Psoas muscle (tissue), 8 donors: Measurements from ENCODE around the gene GJB5. TPM values are rescaled to one million over a fixed set of nuclear protein-coding genes. Genes with fewer than 3 reads are reported as not detected.
"Not testable (repeated sequence)": the region's sequence is repeated elsewhere in the genome, so short reads cannot be mapped to it uniquely, and the experiment has no call there.

Source experiments
- ATAC-seq, 4 donors: fragments of 200-7000 bp; cut with Tn5 transposase; one replicate each; pipeline ENCODE4 v1.9.1; 2020; ENCODE audit warnings: moderate library complexity in 3 of 4, mild to moderate bottlenecking in 2 of 4
- DNase-seq, 2 donors: peaks; one replicate each; pipeline ENCODE4 v3.0.0-alpha.2; 2020
- H3K27ac ChIP-seq: fragments of 200-600 bp; one replicate; pipeline ENCODE4 v1.8.0; 2022
- H3K27me3 ChIP-seq, 3 donors: fragments of 200-600 bp in 1 of 3; one replicate each; pipeline versions ENCODE4 v1.6.1 to v1.8.0; 2013 to 2022; ENCODE audit warnings: low read length in 2 of 3, mild to moderate bottlenecking in 2 of 3, moderate library complexity in 1 of 3; ENCODE audit not compliant: insufficient read depth in 3 of 3
- H3K36me3 ChIP-seq, 2 donors: fragments of 200-600 bp in 1 of 2; one replicate each; pipeline versions ENCODE4 v1.6.1 to v1.8.0; 2013 to 2022; ENCODE audit warnings: low read depth in 1 of 2, mild to moderate bottlenecking in 1 of 2, moderate library complexity in 1 of 2; ENCODE audit not compliant: insufficient read depth in 1 of 2
- H3K4me1 ChIP-seq: fragments of 200-600 bp; one replicate; pipeline ENCODE4 v1.8.0; 2022
- H3K4me3 ChIP-seq: fragments of 200-600 bp; one replicate; pipeline ENCODE4 v1.8.0; 2022; ENCODE audit warnings: mild to moderate bottlenecking
- H3K9me3 ChIP-seq: fragments of 200-600 bp; one replicate; pipeline ENCODE4 v1.8.0; 2022
- CTCF ChIP-seq: fragments of 200-600 bp; IDR thresholded peaks from one replicate; pipeline ENCODE4 v1.8.0; 2022; ENCODE audit warnings: antibody characterized with exemption
- WGBS, 3 donors: extraction: QIAGEN DNeasy Blood & Tissue Kit; methylation state at CpG; one replicate each; pipeline versions ENCODE4 v1.1.6 to v1.1.7; 2013; 5-methylcytosine and 5-hydroxymethylcytosine counted together
- intact Hi-C, 2 donors: fragments of 100-400 bp; cut with DNase I; formaldehyde crosslinking; loops; one replicate each; pipeline versions ENCODE4 v1.11.0 to v1.14.2; 2022
- polyA plus RNA-seq, 3 donors: library from polyadenylated mRNA; stranded (reverse); fragments of 200-250 nt; gene quantifications; one replicate each; pipeline ENCODE4 v1.2.3, GENCODE V29; 2013
- total RNA-seq, 4 donors: library from RNA; stranded (reverse); fragmentation: NEBNext Ultra II Directional in 2 of 4; extraction: Animal tissue kit (Norgen Biotek cat#: 25700) in 2 of 4; gene quantifications; one replicate each; pipeline versions ENCODE4 v1.2.1 to v1.2.4, GENCODE V29; 2021 to 2023
- donor health status: healthy with polysubstance abuse.
- donor health status: DM: no; HTN: no; CAD: no; lungs with moderate emphysema.
- donor health status: Bipolar disorder and iron deficiency.
- donor health status: healthy.
- donor health status: DM: yes; HTN: yes; CAD: no.
- donor health status: DM: no; HTN: no; CAD: no.
- donor health status: DM: no; HTN: no; CAD: no.
- donor health status: DM: yes; HTN: yes; CAD: no.

Gene GJB5
- total and polyA plus RNA-seq, 7 donors, result 0.03 TPM; not detected in 6

DNA sequence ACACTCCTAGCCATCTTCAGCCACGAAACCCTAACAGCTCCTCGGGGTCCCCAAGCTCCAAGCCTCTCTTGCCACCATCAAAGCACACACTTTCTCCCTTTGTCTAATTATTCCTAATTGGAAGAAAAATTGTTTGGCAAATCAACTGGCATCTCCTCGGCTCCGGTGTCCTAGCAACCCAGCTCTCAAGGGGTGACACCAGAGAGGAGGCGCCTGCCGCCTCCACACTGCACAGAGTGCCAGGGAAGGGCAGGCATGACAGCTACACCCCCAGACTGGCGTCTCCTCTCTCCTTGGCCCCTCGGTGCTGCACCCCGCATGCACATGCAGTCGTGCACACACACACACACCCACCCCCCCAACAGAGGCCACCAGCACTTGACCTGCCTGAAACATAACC, 18.2 kb upstream of the GJB5 start:
- H3K9me3 ChIP-seq, result no peaks in the 10 kb centered on the region
- intact Hi-C loops, result no loop called here
- no peak overlapping the region for H3K27ac ChIP-seq
- H3K27me3 ChIP-seq, result peaks cover 0 to 8% (median 4%) of the 10 kb centered on the region in 3 donors
- no peak for TF ChIP-seq CTCF
- WGBS, 3 donors, result 69 to 76% (median 75%) methylated on average over 10 of the region's 10 CpGs
- ATAC-seq (no peak), DNase-seq (no peak)
- no peaks in the 10 kb centered on the region for H3K36me3 ChIP-seq
- H3K4me1 ChIP-seq, result no peaks in the 10 kb centered on the region
- no peak overlapping the region for H3K4me3 ChIP-seq

DNA sequence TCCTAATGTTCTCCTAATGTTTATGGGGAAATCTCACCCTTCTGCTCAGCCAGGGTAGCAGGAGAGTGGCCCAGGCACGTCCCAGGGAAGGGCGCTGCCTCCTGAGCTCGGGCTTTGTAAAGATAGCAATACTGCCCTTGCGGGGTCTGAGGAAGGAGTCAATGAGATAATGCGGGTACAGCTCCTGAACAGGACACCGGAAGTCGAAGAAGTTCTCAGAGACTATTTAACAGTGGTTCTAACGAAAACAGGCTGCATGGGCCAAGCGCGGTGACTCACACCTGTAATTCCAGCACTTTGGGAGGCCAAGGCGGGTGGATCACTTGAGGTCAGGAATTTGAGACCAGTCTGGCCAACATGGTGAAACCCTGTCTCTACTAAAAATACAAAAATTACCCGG, 17.6 kb upstream of the GJB5 start:
- H3K36me3 ChIP-seq, H3K4me1 ChIP-seq, H3K27me3 ChIP-seq, intact Hi-C loops, H3K9me3 ChIP-seq, DNase-seq, ATAC-seq, H3K4me3 ChIP-seq, H3K27ac ChIP-seq: not testable (repeated sequence)
- 83 to 88% (median 85%) methylated on average over 12 of the region's 12 CpGs for WGBS, 3 donors

DNA sequence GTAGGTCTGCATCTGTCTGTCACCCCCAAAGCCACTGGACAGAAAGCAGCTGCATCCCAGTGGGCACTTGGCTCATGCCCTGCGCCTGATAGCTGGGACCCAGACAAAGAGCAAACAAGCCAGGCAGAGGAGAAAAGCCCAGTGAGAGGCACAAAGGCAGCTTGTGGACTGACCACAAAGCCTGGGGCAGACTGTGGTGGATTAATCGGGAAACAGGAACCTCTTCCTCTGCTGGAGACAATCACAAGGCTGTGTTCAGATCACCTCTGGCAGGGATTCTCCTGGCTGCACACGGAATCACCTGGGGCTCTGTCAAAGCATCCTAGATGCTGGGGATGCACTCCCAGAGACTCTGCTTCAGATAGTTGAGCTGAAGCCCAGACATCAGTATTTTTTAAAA, 15.2 kb upstream of the GJB5 start:
- Histone ChIP-seq H3K9me3 (no peaks in the 10 kb centered on the region), H3K36me3 (no peaks in the 10 kb centered on the region), H3K27me3 (peaks cover 0 to 8% (median 2%) of the 10 kb centered on the region in 3 donors), H3K4me1 (no peaks in the 10 kb centered on the region), H3K27ac (no peak overlapping the region), H3K4me3 (no peak overlapping the region)
- intact Hi-C loops, result loop anchor here (5.0 kb wide), 3 partner anchors 277 to 1107 kb away; no protein-coding TSS in a partner anchor
- ATAC-seq (no peak), DNase-seq (no peak)
- 50 to 52% (median 51%) methylated on average over 3 of the region's 3 CpGs for WGBS, 3 donors
- no peak for TF ChIP-seq CTCF

GRCh38 chr1:34740161-34740868, 14.5 kb upstream of the GJB5 start:
- intact Hi-C loops, result loop anchor here (5.0 kb wide), 3 partner anchors 278 to 1108 kb away; no protein-coding TSS in a partner anchor
- no peak overlapping the region for H3K27ac ChIP-seq
- WGBS, 3 donors, result 28 to 38% (median 28%) methylated on average over 17 to 18 of the region's 18 CpGs
- H3K9me3 ChIP-seq, result no peaks in the 10 kb centered on the region
- H3K4me3 ChIP-seq, result no peak overlapping the region
- ATAC-seq (no peak), DNase-seq (no peak)
- no peaks in the 10 kb centered on the region for H3K4me1 ChIP-seq
- TF ChIP-seq CTCF, result no peak
- no peaks in the 10 kb centered on the region for H3K36me3 ChIP-seq
- peaks cover 0 to 8% (median 2%) of the 10 kb centered on the region in 3 donors for H3K27me3 ChIP-seq

GRCh38 chr1:34742667-34743270, 12.1 kb upstream of the GJB5 start:
- H3K9me3 ChIP-seq, result no peaks in the 10 kb centered on the region
- H3K4me1 ChIP-seq, result no peaks in the 10 kb centered on the region
- no peaks in the 10 kb centered on the region for H3K36me3 ChIP-seq
- peak; percentile 91 for TF ChIP-seq CTCF
- ATAC-seq (peak; percentile 79 to 90 (median 87)), DNase-seq (peak; percentile 79 to 81)
- intact Hi-C loops, result loop anchor here (5.0 kb wide), 3 partner anchors 280 to 1110 kb away; no protein-coding TSS in a partner anchor
- 12 to 17% (median 13%) methylated on average over 13 to 16 of the region's 16 CpGs for WGBS, 3 donors
- no peak overlapping the region for H3K27ac ChIP-seq
- H3K4me3 ChIP-seq, result no peak overlapping the region
- H3K27me3 ChIP-seq, result peaks cover 0 to 21% (median under 1%) of the 10 kb centered on the region in 3 donors
